Neutrophil (primary cell): ENCODE data around the gene IGSF9.

Experiments used
- H3K27ac ChIP-seq: fragments of 200-600 bp; sonication (generic); 2 replicates; pipeline ENCODE4 v1.5.1; 2016; ENCODE audit warnings: mild to moderate bottlenecking, moderate library complexity
- H3K27me3 ChIP-seq: fragments of 200-600 bp; sonication (generic); 2 replicates; pipeline ENCODE4 v1.6.0; 2016; ENCODE audit warnings: mild to moderate bottlenecking
- H3K36me3 ChIP-seq: fragments of 200-600 bp; sonication (generic); 2 replicates; pipeline ENCODE4 v1.5.1; 2017
- H3K4me1 ChIP-seq, 2 experiments: fragments of 200-600 bp in 1 of 2; sonication (generic) in 1 of 2; 1 replicate in 1 of 2; 2 replicates in 1 of 2; pipeline versions ENCODE4 v1.5.1 to v1.6.1; 2013 to 2016; ENCODE audit warnings: low read depth in 1 of 2, low read length in 1 of 2, mild to moderate bottlenecking in 1 of 2, moderate library complexity in 1 of 2; ENCODE audit not compliant: control insufficient read depth in 1 of 2, insufficient read depth in 1 of 2
- H3K4me3 ChIP-seq, 2 experiments: fragments of 200-600 bp in 1 of 2; sonication (generic) in 1 of 2; 1 replicate in 1 of 2; 2 replicates in 1 of 2; pipeline ENCODE4 v1.5.1; 2013 to 2016; ENCODE audit warnings: low read depth in 1 of 2, low read length in 1 of 2, mild to moderate bottlenecking in 1 of 2, moderate library complexity in 1 of 2
- H3K9me3 ChIP-seq: fragments of 200-600 bp; sonication (generic); 2 replicates; pipeline ENCODE4 v1.5.1; 2016
- CTCF ChIP-seq: fragments of 200-600 bp; sonication (generic); IDR thresholded peaks from 2 replicates; pipeline ENCODE4 v1.5.1; 2016; ENCODE audit warnings: antibody characterized with exemption

IGSF9 gene

GRCh38 chr1:159974350-159974965, 29.0 kb upstream of the IGSF9 start:
- H3K4me3 ChIP-seq: no peak overlapping the region
- H3K27ac ChIP-seq: no peak overlapping the region
- no peaks in the 10 kb centered on the region for H3K4me1 ChIP-seq
- H3K9me3 ChIP-seq: no peaks in the 10 kb centered on the region
- no peaks in the 10 kb centered on the region for H3K36me3 ChIP-seq
- TF ChIP-seq CTCF: no peak
- peaks cover 59% of the 10 kb centered on the region for H3K27me3 ChIP-seq

GRCh38 chr1:159973350-159973940, 28.0 kb upstream of the IGSF9 start:
- Histone ChIP-seq H3K4me1 (no peaks in the 10 kb centered on the region), H3K4me3 (no peak overlapping the region), H3K27me3 (peaks cover 49% of the 10 kb centered on the region), H3K36me3 (no peaks in the 10 kb centered on the region), H3K27ac (no peak overlapping the region), H3K9me3 (no peaks in the 10 kb centered on the region)
- TF ChIP-seq CTCF: no peak

- Histone ChIP-seq H3K27ac (no peak overlapping the region), H3K4me3 (no peak overlapping the region), H3K4me1 (no peaks in the 10 kb centered on the region), H3K36me3 (no peaks in the 10 kb centered on the region), H3K27me3 (peaks cover 41% of the 10 kb centered on the region), H3K9me3 (no peaks in the 10 kb centered on the region)
- no peak for TF ChIP-seq CTCF
Observed at GRCh38 chr1:159972443-159973205, 27.2 kb upstream of the IGSF9 start.

- Histone ChIP-seq H3K36me3 (no peaks in the 10 kb centered on the region), H3K4me3 (no peak overlapping the region), H3K4me1 (no peaks in the 10 kb centered on the region), H3K27me3 (peaks cover 35% of the 10 kb centered on the region), H3K9me3 (no peaks in the 10 kb centered on the region), H3K27ac (no peak overlapping the region)
- TF ChIP-seq CTCF: no peak
Observed at GRCh38 chr1:159970932-159971342, 25.5 kb upstream of the IGSF9 start.

- H3K27ac ChIP-seq: no peak overlapping the region
- peaks cover 33% of the 10 kb centered on the region for H3K27me3 ChIP-seq
- H3K9me3 ChIP-seq: no peaks in the 10 kb centered on the region
- H3K4me1 ChIP-seq: no peaks in the 10 kb centered on the region
- H3K4me3 ChIP-seq: no peak overlapping the region
- H3K36me3 ChIP-seq: no peaks in the 10 kb centered on the region
- TF ChIP-seq CTCF: no peak
Observed at GRCh38 chr1:159968901-159969300, 23.5 kb upstream of the IGSF9 start.
